NT2/D1 (cell line): ENCODE data around the gene CDO1.

Experiments used
- DNase-seq: peaks from one replicate; pipeline ENCODE4 v3.0.0-alpha.2; 2011; ENCODE audit warnings: low read depth, low spot score
- H3K27me3 ChIP-seq: 2 replicates; pipeline ENCODE4 v1.6.0; 2011; ENCODE audit warnings: mild to moderate bottlenecking; ENCODE audit not compliant: insufficient read length, insufficient read depth
- H3K36me3 ChIP-seq: 2 replicates; pipeline ENCODE4 v1.6.1; 2011; ENCODE audit warnings: mild to moderate bottlenecking, low read length, mixed read lengths; ENCODE audit not compliant: insufficient read depth, insufficient read length
- H3K4me1 ChIP-seq: 2 replicates; pipeline ENCODE4 v1.5.1; 2011; ENCODE audit not compliant: insufficient read depth, insufficient read length
- H3K4me3 ChIP-seq: 2 replicates; pipeline ENCODE4 v1.5.1; 2011; ENCODE audit warnings: low read depth; ENCODE audit not compliant: insufficient read length
- H3K9ac ChIP-seq: 2 replicates; pipeline ENCODE4 v1.6.0; 2011; ENCODE audit warnings: low read depth; ENCODE audit not compliant: insufficient read length
- H3K9me3 ChIP-seq: 2 replicates; pipeline ENCODE4 v1.5.1; 2011; ENCODE audit warnings: mild to moderate bottlenecking, low read length; ENCODE audit not compliant: insufficient read depth
- SUZ12 ChIP-seq: IDR thresholded peaks from 2 replicates; pipeline ENCODE4 v1.6.1; 2011; ENCODE audit not compliant: insufficient read length, insufficient read depth; ENCODE audit errors: extremely low read depth
- YY1 ChIP-seq: IDR thresholded peaks from 2 replicates; pipeline ENCODE4 v1.6.1; 2011; ENCODE audit not compliant: insufficient read length, insufficient read depth
- ZNF274 ChIP-seq: IDR thresholded peaks from 2 replicates; pipeline ENCODE4 v1.6.1; 2011; ENCODE audit warnings: mild to moderate bottlenecking, low read depth, low read length

Gene CDO1

DNA sequence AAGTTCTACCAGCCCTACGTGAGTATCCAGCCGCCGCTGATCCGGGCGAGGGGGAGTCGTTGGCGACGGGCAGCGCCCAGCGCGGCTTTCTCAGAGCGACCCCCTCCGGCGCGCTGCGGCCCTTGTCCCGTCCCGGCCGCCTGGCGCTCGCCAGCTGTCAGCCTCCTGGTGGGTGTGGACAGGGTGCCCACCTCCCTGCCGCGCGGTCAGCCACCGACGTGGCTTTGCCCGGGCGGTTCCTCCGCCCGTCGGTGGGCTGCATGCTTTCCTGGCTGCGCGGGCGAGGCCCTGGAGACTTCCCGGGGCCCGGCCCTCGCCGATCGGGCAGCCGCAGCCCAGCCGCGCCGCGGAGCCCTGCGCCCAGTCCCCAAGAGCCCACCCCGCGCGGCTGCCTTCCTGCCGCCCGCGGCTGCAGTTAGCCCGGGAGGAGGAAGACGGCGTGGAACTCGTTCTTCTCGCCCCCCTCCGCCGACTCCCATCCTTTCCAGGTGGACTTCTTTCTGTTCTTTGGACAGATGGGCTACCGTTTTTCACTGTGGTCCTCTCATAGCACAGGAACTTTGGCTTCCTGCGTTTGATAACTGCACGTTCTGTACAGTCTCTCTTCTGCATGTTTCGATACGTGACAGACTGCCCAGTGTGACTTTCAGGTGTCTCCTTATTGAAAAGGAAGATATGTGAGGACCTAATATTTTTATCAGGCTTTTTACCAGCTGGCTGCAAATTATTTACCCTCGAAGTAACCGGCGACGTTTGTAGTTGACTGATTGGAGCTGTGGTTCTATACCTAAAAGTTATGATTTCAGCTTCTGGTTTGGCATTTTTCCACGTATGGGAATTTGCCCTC is 25.9 kb upstream of the CDO1 start:
- no peaks in the 10 kb centered on the region for H3K4me1 ChIP-seq
- peaks cover 10% of the 10 kb centered on the region for H3K36me3 ChIP-seq
- peak overlapping the region; percentile 81 for H3K9ac ChIP-seq
- no peaks in the 10 kb centered on the region for H3K9me3 ChIP-seq
- peak overlapping the region; percentile 69 for H3K4me3 ChIP-seq
- peaks cover 6% of the 10 kb centered on the region for H3K27me3 ChIP-seq
- DNase-seq, result peak; percentile 20
- TF ChIP-seq ZNF274 (no peak), SUZ12 (no peak), YY1 (no peak)

DNA sequence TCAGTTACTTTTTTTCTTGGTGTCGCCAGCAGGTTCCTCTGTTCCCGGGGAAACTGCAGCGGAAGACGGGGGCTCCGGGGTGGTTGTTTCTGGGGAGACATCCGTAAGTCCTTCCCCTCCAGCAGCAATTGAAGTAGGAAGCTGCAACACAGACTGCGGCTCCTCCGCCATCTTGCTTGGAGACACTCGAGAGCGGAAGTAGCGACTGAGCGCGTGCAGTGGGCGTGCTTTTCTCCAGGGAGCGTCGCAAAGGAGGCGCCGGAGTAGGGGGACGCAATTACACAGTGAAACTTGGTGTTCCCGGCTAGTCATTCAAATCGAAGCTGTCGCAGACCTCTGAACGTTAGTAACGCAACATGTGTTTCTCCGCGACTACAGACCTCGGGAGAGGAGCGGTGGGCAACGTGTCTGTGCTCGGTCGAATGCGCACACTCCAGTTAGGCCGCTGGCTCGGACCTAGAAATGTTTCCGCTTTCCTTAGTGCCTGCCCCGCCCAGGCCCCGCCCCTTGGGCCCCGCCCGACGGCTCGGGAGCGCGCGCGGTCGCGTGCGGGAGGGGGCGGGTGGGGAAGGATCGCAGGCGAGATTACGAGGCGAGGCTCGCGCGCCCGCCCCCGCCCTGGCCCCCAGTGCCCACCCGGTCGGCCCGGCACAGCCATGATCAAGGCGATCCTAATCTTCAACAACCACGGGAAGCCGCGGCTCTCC is 25.1 kb upstream of the CDO1 start, which contains the start of the genes AP3S1 and ATG12:
AP3S1 (plus strand) TSS at position 554 of the 707 bp plus-strand sequence; CDS start at position 657, 103 bp downstream.
ATG12 (minus strand) TSS at position 184 of the 707 bp plus-strand sequence; CDS start at position 171, 13 bp downstream.
- H3K27me3 ChIP-seq, result peaks cover 6% of the 10 kb centered on the region
- peaks cover 18% of the 10 kb centered on the region for H3K36me3 ChIP-seq
- no peaks in the 10 kb centered on the region for H3K9me3 ChIP-seq
- peak within 1 kb of the TSS; percentile 78 for H3K4me3 ChIP-seq
- TF ChIP-seq ZNF274 (no peak), YY1 (peak; percentile 84), SUZ12 (peak; percentile 59)
- no peaks in the 10 kb centered on the region for H3K4me1 ChIP-seq
- DNase-seq, result peak; percentile 72
- peak within 1 kb of the TSS; percentile 87 for H3K9ac ChIP-seq

DNA sequence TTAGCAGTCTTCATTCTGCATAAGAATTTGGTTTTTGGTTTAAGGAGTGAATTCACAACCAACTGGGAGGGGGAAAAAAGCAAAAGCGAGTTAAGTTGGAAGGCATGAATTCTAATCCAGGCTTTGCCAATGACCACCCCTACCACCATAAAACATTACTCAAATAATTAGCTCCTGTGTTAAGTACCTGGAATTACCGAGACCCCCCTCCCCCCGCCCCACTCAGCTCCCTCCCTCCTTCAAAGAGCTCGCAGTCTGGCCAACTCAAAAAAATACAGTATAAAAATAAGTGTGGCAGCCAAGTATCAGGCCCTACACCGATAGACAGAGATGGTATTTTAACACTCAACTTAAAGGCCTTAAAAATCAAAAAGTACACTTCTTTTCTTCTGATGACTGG is 24.4 kb upstream of the CDO1 start:
- no peak for DNase-seq
- Histone ChIP-seq H3K36me3 (peaks cover 24% of the 10 kb centered on the region), H3K27me3 (peaks cover 6% of the 10 kb centered on the region), H3K4me1 (no peaks in the 10 kb centered on the region), H3K9ac (peak overlapping the region; percentile 87), H3K4me3 (peak overlapping the region; percentile 78), H3K9me3 (no peaks in the 10 kb centered on the region)
- TF ChIP-seq YY1 (no peak), ZNF274 (no peak), SUZ12 (no peak)

DNA sequence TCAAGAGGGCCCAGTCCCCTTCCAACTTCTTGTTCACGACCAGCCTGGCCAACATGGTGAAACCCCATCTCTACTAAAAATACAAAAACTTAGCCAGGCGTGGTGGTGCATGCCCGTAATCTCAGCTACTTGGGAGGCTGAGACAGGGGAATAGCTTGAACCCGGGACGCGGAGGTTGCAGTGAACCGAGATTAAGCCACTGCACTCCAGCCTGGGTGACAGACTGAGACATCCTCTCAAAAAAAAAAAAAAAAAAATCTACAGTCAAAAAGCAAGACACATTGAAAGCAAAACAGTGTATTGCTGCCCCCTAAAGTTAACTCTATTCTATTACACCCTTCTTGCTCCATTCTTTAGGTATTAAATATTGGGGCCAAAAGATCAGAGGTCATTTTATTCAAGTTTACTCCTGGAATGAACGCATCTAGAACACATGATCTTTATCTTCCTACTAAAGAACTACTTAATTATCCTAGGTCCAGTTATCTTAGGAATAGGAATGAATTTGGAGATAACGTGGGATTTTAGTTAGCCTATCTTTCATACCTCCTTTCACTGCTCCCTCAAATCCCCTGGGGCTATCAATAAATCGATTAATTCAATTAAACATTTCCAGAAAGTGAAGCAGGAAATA is 22.5 kb upstream of the CDO1 start:
- Histone ChIP-seq H3K4me3 (no peak overlapping the region), H3K27me3 (peaks cover 6% of the 10 kb centered on the region), H3K4me1 (no peaks in the 10 kb centered on the region), H3K9me3 (no peaks in the 10 kb centered on the region), H3K36me3 (peaks cover 42% of the 10 kb centered on the region), H3K9ac (no peak overlapping the region)
- TF ChIP-seq SUZ12 (no peak), ZNF274 (no peak), YY1 (no peak)
- DNase-seq, result no peak

DNA sequence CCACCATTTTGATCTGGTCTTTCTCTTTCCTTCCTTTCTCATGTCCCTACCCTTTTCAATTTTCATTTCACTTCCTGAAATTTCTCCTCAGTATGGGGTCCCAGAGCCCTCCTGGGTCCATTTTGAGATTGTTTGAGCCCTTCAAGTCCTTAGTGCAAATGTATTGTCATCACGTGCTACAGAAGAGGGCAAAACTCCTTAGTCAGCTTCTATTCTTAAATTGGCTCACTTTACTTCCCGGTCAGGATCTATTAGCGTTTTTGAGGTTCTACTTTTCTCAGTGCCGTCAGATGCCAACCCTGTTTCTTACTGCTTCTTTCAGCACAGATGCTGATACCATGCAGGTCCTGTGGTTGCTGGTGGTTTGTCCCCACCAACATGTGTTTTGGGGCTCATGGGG is 19.0 kb upstream of the CDO1 start:
- TF ChIP-seq ZNF274 (no peak), YY1 (no peak), SUZ12 (no peak)
- Histone ChIP-seq H3K27me3 (no peaks in the 10 kb centered on the region), H3K36me3 (peaks cover 58% of the 10 kb centered on the region), H3K4me1 (no peaks in the 10 kb centered on the region), H3K9ac (no peak overlapping the region), H3K4me3 (no peak overlapping the region), H3K9me3 (no peaks in the 10 kb centered on the region)
- DNase-seq, result no peak

DNA sequence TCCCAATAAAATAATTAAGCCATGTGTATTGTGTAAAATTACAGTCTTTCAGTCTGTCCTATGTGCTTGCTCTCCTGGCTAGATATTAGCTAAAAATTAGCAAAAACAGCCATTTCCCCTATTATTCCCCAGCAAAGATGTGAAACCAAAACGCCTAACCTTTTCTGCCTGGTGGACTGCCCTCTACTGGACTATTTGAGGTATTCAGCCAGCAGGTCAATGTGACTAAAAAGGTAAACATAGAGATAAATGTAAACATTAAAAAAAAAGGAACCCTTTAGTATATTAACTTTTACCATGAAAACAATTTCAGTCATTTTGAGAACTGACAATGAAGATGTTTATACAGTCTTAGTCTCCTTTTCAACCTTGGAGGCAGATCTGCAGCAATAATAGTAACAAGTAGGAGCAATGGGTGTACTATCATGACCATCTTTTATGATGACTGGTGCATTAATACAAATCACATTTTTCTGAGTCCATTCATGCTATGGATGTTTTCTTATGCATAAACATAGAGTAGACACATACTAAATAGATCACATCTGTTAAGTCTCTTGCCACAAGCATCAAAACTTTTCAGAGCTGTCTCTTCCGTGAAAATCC is 14.8 kb upstream of the CDO1 start:
- H3K4me1 ChIP-seq, result no peaks in the 10 kb centered on the region
- no peak for DNase-seq
- TF ChIP-seq ZNF274 (no peak), YY1 (no peak), SUZ12 (no peak)

DNA sequence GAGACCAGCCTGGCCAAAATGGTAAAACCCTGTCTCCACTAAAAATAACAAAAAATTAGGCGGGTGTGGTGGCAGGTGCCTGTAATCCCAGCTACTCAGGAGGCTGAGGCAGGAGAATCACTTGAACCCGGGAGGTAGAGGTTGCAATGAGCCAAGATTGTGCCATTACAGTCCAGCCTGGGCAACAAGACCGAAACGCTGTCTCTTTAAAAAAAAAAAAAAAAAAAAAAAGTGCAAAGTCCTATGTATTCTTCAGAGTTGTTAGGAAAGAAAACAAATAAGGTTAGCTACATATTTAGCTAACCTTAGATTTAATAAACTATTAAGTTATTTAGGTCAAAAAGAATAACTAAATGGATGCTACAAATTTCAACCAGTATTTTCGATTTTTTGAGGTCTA is 13.5 kb upstream of the CDO1 start:
- no peaks in the 10 kb centered on the region for H3K27me3 ChIP-seq
- no peaks in the 10 kb centered on the region for H3K9me3 ChIP-seq
- H3K9ac ChIP-seq, result no peak overlapping the region
- H3K4me1 ChIP-seq, result no peaks in the 10 kb centered on the region
- H3K36me3 ChIP-seq, result peaks cover 38% of the 10 kb centered on the region
- DNase-seq, result no peak
- TF ChIP-seq YY1 (no peak), SUZ12 (no peak), ZNF274 (no peak)
- no peak overlapping the region for H3K4me3 ChIP-seq

More for the DNA sequence above, 14.8 kb upstream of the CDO1 start:
- Histone ChIP-seq H3K4me3 (no peak overlapping the region), H3K36me3 (peaks cover 52% of the 10 kb centered on the region), H3K9me3 (no peaks in the 10 kb centered on the region), H3K27me3 (no peaks in the 10 kb centered on the region), H3K9ac (no peak overlapping the region)
